Activated CD4-positive, alpha-beta T cell treated with anti-CD3 and anti-CD28 coated beads, Interleukin-2, amount 10 ng/mL, durations not matched to agents 7 days and 5 days (primary cell): Measurements from ENCODE around the gene SYCE1L. TPM values are rescaled to one million over a fixed set of nuclear protein-coding genes. Genes with fewer than 3 reads are reported as not detected.
A peak's percentile ranks its signal among the peaks of the same experiment; 100 is the strongest.
"Not testable (repeated sequence)": the region's sequence is repeated elsewhere in the genome, so short reads cannot be mapped to it uniquely, and the experiment has no call there.

Experiments used
- CTCF ChIA-PET: fragments of 350-600 bp; sonication (Branson Sonifier 250); formaldehyde crosslinking; loops from one replicate; lab custom pipeline; 2021; ENCODE audit warnings: antibody characterized with exemption; lab: Charles Lee
- POLR2A ChIA-PET: fragments of 350-600 bp; sonication (Branson Sonifier 250); formaldehyde crosslinking; loops from one replicate; lab custom pipeline; 2021; ENCODE audit warnings: antibody characterized with exemption; lab: Charles Lee
- DNase-seq: peaks from one replicate; pipeline ENCODE4 v3.0.0-alpha.2; 2020
- H3K27ac Mint-ChIP-seq: one replicate; pipeline ENCODE4 v1.8.0; 2021; ENCODE audit warnings: mild to moderate bottlenecking, moderate library complexity, mixed read lengths
- H3K27me3 Mint-ChIP-seq: one replicate; pipeline ENCODE4 v1.8.0; 2021; ENCODE audit warnings: mixed read lengths
- H3K36me3 Mint-ChIP-seq: one replicate; pipeline ENCODE4 v1.8.0; 2021; ENCODE audit warnings: low read depth, mixed read lengths
- H3K4me1 Mint-ChIP-seq: one replicate; pipeline ENCODE4 v1.8.0; 2021; ENCODE audit warnings: mixed read lengths
- H3K4me3 Mint-ChIP-seq: one replicate; pipeline ENCODE4 v1.8.0; 2021; ENCODE audit warnings: mild to moderate bottlenecking, moderate library complexity, mixed read lengths
- H3K9me3 Mint-ChIP-seq: one replicate; pipeline ENCODE4 v1.8.0; 2021; ENCODE audit warnings: mixed read lengths
- total RNA-seq, 2 experiments: library from RNA; stranded (reverse); gene quantifications; one replicate each; pipeline ENCODE4 v1.2.3, GENCODE V29; 2021

Gene SYCE1L, protein sequence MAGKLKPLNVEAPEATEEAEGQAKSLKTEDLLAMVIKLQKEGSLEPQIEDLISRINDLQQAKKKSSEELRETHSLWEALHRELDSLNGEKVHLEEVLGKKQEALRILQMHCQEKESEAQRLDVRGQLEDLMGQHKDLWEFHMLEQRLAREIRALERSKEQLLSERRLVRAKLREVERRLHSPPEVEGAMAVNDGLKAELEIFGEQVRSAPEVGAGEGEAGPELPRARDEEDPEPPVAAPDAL
- 10 to 100 TPM in 1 of 2 experiments, 1 to 10 TPM in 1; 6.6 to 11.1 TPM for total RNA-seq

DNA sequence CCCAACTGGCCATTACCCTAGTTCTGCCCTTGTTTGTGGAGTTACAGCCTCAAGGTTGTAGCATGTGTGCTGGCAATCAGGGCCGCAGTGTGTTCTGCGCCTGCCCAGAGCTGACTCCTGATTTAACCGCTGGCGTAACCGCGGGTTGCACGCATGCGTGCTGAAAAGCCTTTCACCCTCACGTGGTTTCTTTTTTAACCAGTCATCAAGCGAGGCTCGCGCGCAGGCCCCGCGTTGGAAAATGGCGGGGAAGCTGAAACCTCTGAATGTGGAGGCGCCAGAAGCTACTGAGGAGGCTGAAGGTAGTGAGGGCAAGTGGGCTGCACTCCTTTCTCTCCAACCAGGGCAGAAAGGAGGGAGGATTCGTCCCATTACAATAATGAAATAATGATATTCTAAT, at the start of gene SYCE1L:
Gene SYCE1L (plus strand): TSS at position 198 of the 400 bp plus-strand sequence. CDS start 44 bp downstream, at position 242.
- Mint-ChIP-seq H3K27ac (no peak within 1 kb of the TSS), H3K27me3 (no peaks in the 10 kb centered on the region), H3K9me3 (no peaks in the 10 kb centered on the region), H3K4me3 (no peak within 1 kb of the TSS), H3K36me3 (peaks cover 35% of the 10 kb centered on the region), H3K4me1 (peaks cover 7% of the 10 kb centered on the region)
- ChIA-PET CTCF (no interaction called here), POLR2A (no interaction called here)
- no peak for DNase-seq

DNA sequence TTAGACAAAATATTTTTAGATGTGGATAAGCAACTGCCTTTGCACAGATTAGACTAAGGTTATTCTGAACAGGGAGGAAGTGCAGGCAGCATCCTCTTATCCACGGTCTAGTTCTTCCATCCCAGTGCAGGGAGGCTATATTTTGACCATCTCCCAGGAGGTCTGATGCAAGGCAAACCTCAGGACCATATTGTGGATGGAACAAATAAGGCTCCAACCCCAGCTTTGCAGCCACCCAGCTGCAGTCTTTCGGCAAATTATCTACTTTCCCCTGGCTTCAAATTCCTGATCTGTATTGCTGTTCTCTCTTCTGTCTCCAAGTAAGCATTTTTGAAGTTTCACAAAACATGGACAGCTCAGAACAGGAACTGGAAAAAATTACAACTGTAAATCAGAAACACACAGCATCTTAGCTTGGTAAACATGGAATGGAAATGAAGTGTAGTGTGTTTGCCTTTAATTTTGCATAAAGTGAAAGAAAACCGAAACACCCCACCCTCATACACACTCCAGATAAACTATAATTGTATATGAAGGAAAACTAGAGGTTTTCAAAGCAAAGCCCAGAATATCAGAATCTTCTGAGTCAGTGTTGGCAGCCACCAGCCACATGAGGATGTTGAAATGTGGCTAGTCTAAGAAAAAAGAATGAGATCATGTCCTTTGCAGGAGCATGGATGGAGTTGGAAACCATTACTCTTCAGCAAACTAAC, 41.7 kb upstream of the SYCE1L start:
- H3K27ac Mint-ChIP-seq: no peak overlapping the region
- no peaks in the 10 kb centered on the region for H3K36me3 Mint-ChIP-seq
- no peaks in the 10 kb centered on the region for H3K9me3 Mint-ChIP-seq
- no peak overlapping the region for H3K4me3 Mint-ChIP-seq
- H3K4me1 Mint-ChIP-seq: no peaks in the 10 kb centered on the region
- POLR2A ChIA-PET: no interaction called here
- CTCF ChIA-PET: no interaction called here
- peaks cover 5% of the 10 kb centered on the region for H3K27me3 Mint-ChIP-seq
- DNase-seq: no peak

DNA sequence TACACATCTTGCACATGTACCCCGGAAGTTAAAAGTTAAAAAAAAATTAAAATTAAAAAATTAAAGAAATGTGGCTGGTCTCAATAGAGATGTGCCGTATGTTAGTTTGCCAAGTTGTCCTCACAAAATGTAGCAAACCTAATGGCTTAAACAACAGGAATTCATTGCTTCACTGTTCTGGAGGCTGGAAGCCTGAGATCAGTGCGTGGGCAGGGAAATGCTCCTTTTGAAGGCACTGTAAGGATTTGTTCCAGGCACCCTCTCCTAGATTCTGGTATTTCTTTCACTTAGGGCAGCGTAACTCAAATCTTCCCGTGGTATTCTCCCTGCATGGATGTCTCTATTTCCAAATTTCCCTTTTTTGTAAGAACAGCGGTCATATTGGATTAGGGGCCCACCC, 40.9 kb upstream of the SYCE1L start:
- no peaks in the 10 kb centered on the region for H3K9me3 Mint-ChIP-seq
- no peaks in the 10 kb centered on the region for H3K36me3 Mint-ChIP-seq
- H3K27ac Mint-ChIP-seq: no peak overlapping the region
- peaks cover 5% of the 10 kb centered on the region for H3K27me3 Mint-ChIP-seq
- ChIA-PET CTCF (no interaction called here), POLR2A (no interaction called here)
- H3K4me3 Mint-ChIP-seq: no peak overlapping the region
- DNase-seq: no peak
- H3K4me1 Mint-ChIP-seq: no peaks in the 10 kb centered on the region

DNA sequence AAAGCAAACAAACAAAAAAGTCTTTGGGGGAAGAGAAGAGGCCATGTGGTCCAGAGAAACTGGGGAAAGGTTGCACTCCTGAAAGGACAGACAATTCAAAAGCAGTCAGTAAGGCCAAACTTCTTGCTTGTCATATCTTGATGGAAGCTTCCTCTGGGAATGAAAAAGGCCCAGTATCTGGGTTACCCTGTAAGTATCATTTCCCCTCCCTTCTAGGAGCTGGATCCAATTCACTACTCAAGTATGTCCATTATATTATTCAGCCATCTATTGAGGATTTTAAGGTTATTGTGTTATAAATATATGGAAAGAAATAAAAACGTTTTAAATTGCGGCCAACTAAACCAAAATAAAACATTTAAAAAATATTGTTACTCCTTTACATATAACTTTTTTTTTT, 34.2 kb upstream of the SYCE1L start:
- peaks cover 13% of the 10 kb centered on the region for H3K27me3 Mint-ChIP-seq
- no peak overlapping the region for H3K27ac Mint-ChIP-seq
- no peak for DNase-seq
- ChIA-PET CTCF (no interaction called here), POLR2A (no interaction called here)
- H3K36me3 Mint-ChIP-seq: no peaks in the 10 kb centered on the region
- H3K4me1 Mint-ChIP-seq: no peaks in the 10 kb centered on the region
- H3K4me3 Mint-ChIP-seq: no peak overlapping the region
- H3K9me3 Mint-ChIP-seq: no peaks in the 10 kb centered on the region

DNA sequence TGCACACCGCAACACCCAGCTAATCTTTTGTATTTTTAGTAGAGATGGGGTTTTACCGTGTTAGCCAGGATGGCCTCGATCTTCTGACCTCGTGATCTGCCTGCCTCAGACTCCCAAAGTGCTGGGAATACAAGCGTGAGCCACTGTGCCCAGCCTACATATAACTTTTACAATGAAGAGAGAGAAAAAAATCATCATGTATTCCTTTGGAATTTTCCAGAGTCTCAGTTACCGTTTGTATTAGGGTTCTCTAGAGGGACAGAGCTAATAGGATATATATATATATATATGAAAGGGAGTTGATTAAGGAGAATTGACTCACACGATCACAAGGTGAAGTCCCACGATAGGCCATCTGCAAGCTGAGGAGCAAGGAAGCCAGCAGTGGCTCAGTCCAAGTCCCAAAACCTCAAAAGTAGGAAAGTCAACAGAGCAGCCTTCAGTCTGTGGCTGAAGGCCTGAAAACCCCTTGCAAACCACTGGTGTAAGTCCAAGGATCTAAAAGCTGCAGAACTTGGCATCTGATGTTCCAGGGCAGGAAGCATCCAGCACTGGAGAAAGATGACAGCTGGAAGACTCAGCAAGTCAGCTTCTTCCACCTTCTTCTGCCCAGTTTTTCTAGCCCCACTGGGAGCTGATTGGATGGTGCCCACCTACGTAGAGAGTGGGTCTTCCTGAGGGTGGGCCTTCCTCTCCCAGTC, 33.5 kb upstream of the SYCE1L start:
- DNase-seq, H3K36me3 Mint-ChIP-seq, H3K9me3 Mint-ChIP-seq, CTCF ChIA-PET, H3K4me1 Mint-ChIP-seq, H3K4me3 Mint-ChIP-seq, H3K27ac Mint-ChIP-seq, POLR2A ChIA-PET: not testable (repeated sequence)
- H3K27me3 Mint-ChIP-seq: peaks cover 15% of the 10 kb centered on the region

DNA sequence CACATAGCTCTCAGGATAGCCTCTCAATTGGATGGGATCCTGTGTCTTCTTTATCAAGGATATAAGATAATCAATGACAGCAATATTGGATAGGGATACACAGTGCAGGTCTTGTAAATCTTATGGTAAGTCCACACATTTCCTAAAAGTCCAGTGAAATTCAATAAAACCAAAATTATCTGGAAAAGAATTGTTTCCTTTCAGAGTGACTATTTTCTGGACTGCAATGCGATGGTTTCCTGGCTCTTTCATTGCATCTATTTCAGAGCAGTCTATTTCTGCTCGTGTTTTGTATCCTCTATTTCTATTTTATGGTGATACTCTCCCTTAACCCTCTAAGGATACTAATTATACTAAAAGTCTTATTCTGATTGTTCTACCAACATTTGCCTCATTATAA, 32.5 kb upstream of the SYCE1L start:
- ChIA-PET POLR2A (no interaction called here), CTCF (no interaction called here)
- Mint-ChIP-seq H3K27me3 (peaks cover 15% of the 10 kb centered on the region), H3K27ac (no peak overlapping the region), H3K4me1 (no peaks in the 10 kb centered on the region), H3K36me3 (no peaks in the 10 kb centered on the region), H3K4me3 (no peak overlapping the region), H3K9me3 (no peaks in the 10 kb centered on the region)
- DNase-seq: no peak

DNA sequence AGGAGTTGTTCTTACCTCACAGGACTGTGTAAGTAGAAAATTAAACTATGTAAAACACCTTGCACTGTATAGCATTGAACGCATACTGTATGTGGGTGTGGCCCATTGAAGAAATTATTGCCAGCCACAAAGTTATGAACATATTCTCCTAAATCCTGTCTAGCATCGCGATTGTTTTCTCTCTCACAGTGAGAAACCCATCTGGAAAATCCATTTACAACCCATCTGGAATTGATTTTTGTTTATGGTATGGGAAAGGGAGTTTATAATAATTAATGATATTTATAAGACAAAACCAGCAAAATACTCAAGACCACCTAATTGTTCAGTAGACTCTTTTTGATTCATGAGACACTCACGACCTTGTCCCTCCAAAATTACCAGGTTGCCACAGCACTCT, 30.3 kb upstream of the SYCE1L start:
- Mint-ChIP-seq H3K4me3 (no peak overlapping the region), H3K36me3 (no peaks in the 10 kb centered on the region)

DNA sequence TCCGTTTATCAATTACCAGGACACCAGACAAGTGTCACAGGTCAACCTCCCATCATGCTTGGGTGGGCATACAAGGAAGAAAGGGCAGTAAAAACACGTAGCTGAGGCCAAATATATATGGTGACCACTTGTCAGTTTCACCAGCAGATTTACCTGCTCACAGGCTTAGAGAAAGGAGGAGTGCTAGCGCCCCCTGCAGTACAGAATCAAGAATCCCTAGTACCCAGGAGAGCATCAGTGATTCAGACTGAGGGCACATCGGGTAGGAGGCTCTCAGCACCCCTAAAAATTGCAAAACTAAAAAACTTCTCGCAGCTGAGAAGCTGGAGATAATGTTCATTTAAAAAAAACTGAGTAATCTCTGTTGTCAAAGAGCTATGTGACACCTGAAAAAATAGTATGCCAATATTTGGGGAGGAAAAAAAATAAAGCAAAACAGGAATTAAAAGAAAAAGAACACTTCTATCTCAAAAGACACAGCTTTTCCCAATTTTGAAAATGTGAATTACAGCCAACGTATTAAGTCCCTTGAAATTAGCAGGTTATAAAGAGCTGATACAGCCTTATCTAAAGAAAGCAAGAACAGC, 29.5 kb upstream of the SYCE1L start:
- H3K4me3 Mint-ChIP-seq: no peak overlapping the region
- ChIA-PET CTCF (interaction anchor here (1.7 kb wide), 1 partner anchor 9 kb away, joined by 4 read pairs; no protein-coding TSS in a partner anchor), POLR2A (no interaction called here)
- H3K36me3 Mint-ChIP-seq: no peaks in the 10 kb centered on the region
- DNase-seq: peak; percentile 61
- H3K27ac Mint-ChIP-seq: no peak overlapping the region
- H3K27me3 Mint-ChIP-seq: peaks cover 19% of the 10 kb centered on the region
- H3K9me3 Mint-ChIP-seq: no peaks in the 10 kb centered on the region
- H3K4me1 Mint-ChIP-seq: no peaks in the 10 kb centered on the region

More for the DNA sequence above, 30.3 kb upstream of the SYCE1L start:
- ChIA-PET CTCF (interaction anchor here (1.7 kb wide), 1 partner anchor 8 kb away, joined by 4 read pairs; no protein-coding TSS in a partner anchor), POLR2A (no interaction called here)
- Mint-ChIP-seq H3K27ac (no peak overlapping the region), H3K27me3 (peaks cover 19% of the 10 kb centered on the region), H3K4me1 (no peaks in the 10 kb centered on the region), H3K9me3 (no peaks in the 10 kb centered on the region)
- no peak for DNase-seq

DNA sequence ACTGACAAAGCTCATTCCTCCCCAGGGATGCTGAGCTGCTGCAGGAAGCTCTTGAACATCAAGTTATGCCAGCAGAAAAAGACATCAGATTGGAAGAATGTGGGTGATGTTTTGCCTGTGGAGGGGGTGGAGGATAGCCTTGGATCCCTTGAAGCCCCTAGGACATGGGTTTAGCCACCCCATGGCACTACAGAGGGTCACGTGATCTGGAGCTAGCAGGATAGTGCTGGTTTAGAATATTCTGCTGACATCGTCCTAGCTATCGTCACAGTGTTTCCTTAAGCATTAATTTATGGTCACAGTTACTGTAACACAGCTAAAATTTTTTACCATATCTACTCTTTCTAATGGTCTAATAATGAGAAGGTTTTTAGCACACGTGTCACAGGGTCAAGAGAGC, 28.4 kb upstream of the SYCE1L start:
- no peak overlapping the region for H3K27ac Mint-ChIP-seq
- no peaks in the 10 kb centered on the region for H3K9me3 Mint-ChIP-seq
- peaks cover 26% of the 10 kb centered on the region for H3K27me3 Mint-ChIP-seq

DNA sequence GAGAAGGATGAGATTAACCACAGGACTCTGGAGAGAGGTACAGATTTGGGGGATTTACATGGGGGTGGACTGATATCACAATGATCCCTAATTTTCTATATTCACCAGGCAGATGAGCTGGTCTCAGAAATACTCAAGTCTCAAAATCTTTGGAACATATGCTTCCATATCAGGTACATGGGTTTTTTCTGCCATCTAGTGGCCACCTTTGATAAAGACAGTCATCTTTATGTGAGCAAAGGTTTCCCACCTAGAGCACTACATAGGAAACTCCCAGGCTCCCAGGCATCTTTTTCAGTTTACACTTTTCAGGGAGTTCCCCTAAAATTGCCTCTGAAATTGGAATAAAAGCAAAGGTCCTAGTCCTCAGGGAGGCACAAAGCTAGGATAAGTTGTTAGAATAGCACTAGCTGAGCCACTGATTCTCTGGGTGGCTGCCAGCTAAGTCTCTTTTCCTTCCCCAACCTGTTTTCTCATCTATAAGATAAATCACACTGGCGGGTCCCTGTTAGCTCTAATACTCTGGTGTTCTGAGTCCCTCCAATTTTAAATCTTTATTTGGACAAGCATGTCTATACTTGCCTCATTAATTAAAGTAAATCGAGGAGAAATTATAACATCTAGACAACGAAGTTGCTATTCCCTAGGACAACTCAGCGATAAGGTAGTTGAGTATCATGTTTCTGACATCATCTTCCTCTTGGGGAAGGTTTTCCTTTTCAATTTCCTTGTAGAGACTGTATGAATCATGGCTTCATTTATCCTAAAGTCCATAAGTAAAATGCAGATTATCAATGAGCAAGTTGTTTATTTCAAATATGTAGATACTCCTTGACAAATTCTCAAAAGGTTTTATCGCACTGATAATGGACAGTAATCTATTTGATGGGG, 27.2 kb upstream of the SYCE1L start:
- Mint-ChIP-seq H3K27me3 (peaks cover 29% of the 10 kb centered on the region), H3K4me3 (no peak overlapping the region), H3K4me1 (no peaks in the 10 kb centered on the region), H3K27ac (no peak overlapping the region), H3K36me3 (no peaks in the 10 kb centered on the region), H3K9me3 (no peaks in the 10 kb centered on the region)
- ChIA-PET CTCF (interaction anchor here (0.6 kb wide), 1 partner anchor 1510 kb away, joined by 3 read pairs; no protein-coding TSS in a partner anchor), POLR2A (interaction anchor here (0.7 kb wide), 1 partner anchor 1701 kb away, joined by 3 read pairs; no protein-coding TSS in a partner anchor)
- DNase-seq: peak; percentile 59

More for the DNA sequence above, 28.4 kb upstream of the SYCE1L start:
- no peaks in the 10 kb centered on the region for H3K36me3 Mint-ChIP-seq
- no peak for DNase-seq
- H3K4me1 Mint-ChIP-seq: no peaks in the 10 kb centered on the region
- POLR2A ChIA-PET: no interaction called here
- H3K4me3 Mint-ChIP-seq: no peak overlapping the region
- CTCF ChIA-PET: interaction anchor here (1.7 kb wide), 1 partner anchor 10 kb away, joined by 4 read pairs; no protein-coding TSS in a partner anchor

DNA sequence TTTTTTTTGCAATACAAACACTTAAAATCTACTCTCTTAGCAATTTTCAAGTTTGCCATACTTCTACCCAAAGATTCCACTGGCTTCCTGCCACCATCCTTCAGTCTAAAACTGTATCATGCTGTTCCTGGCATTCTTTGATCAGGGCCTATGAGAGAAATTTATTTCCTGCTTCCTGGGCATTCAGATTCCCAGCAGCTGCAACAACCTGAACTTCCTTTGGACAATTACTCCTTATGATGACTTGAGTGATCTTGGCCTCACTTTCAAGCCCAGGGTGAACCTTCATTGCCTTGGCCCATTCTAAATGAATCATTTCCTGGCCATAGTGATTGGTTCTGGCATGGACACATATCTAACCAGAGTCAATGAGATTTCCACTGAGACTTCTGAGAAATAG, 26.3 kb upstream of the SYCE1L start:
- no peak for DNase-seq
- ChIA-PET CTCF (no interaction called here), POLR2A (no interaction called here)
- no peak overlapping the region for H3K4me3 Mint-ChIP-seq
- no peaks in the 10 kb centered on the region for H3K9me3 Mint-ChIP-seq
- H3K4me1 Mint-ChIP-seq: no peaks in the 10 kb centered on the region
- H3K27ac Mint-ChIP-seq: no peak overlapping the region
- no peaks in the 10 kb centered on the region for H3K36me3 Mint-ChIP-seq
- H3K27me3 Mint-ChIP-seq: peaks cover 33% of the 10 kb centered on the region

DNA sequence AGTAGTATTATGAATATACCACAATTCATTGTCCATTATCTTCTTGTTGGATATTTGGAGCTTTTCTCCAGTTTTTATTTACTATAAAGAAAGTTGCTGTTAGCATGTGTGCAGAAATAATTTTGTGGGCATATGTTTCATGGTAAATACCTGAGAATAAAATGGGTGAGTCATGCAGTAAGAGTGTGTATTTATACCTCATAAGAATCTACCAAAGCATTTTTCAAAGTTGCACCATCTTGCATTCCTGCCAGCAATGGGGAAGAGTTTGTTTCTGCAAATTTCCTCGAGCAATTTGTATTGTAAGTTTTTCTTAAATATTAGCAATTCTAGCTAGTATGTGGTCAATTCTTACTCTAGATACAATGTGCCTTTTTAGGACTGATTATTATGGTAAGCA, 16.1 kb upstream of the SYCE1L start:
- ChIA-PET CTCF (no interaction called here), POLR2A (no interaction called here)
- Mint-ChIP-seq H3K36me3 (no peaks in the 10 kb centered on the region), H3K27me3 (peaks cover 19% of the 10 kb centered on the region), H3K9me3 (no peaks in the 10 kb centered on the region), H3K4me3 (no peak overlapping the region), H3K4me1 (no peaks in the 10 kb centered on the region), H3K27ac (no peak overlapping the region)
- DNase-seq: no peak
